Measurements from ENCODE around the gene SLC25A38.

Gene SLC25A38

DNA sequence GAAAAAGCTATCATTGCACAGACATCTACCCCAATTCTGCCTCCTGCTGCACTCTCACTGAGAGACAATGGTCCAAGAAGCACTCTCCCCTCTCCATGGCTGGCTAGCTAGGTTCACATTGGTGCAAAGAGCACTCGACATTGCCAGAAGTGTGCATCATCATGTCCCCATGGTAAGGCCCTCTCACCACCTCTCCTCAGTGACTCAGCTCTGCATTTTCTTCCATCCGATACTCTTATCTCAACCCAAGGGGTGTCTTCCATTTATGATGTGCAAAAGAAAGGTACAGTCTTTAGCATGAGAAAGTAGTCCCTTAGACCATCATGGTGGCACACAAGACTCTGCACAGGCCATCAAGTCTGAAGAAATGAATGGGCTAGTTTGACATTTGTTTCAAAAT is 37.4 kb downstream of the SLC25A38 start:
- no peaks in the 10 kb centered on the region for H3K36me3 ChIP-seq (ENCODE audit: low read depth)

DNA sequence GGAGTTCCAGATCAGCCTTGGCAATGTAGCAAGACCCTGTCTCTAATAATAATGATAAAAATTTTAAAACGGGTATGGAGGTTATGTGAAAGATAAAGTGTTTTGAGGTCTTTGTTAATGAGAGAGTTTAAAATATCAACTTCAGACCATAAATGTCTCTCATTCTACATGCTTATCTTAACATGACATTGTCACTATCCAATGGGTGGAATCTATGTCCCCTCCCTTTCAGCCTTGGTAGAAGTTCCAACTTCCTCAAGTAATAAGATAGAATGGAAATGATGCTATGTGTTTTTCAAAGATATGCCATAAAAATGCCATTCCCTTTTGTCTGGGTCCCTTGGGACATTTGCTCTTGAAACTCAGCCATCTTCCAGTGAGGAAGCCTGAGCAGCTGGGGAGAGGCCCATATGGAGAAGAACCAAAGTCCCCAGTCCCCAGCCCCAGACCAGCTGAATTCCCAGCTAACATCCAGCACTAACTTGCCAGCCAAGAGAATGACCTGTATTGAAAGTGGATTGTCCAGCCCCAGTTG is 40.3 kb downstream of the SLC25A38 start:
- ATAC-seq (ENCODE audit: low read depth) (no peak), DNase-seq (ENCODE audit: low spot score) (no peak)
- Histone ChIP-seq H3K27ac (ENCODE audit: poor library complexity, severe bottlenecking) (no peak overlapping the region), H3K9me3 (ENCODE audit: severe bottlenecking) (no peaks in the 10 kb centered on the region), H3K27me3 (ENCODE audit: insufficient read depth, poor library complexity, severe bottlenecking) (no peaks in the 10 kb centered on the region), H3K4me3 (ENCODE audit: severe bottlenecking) (no peak overlapping the region), H3K36me3 (ENCODE audit: low read depth) (no peaks in the 10 kb centered on the region), H3K4me1 (ENCODE audit: insufficient read depth, poor library complexity, severe bottlenecking) (no peaks in the 10 kb centered on the region)
- TF ChIP-seq, protein P1, sequence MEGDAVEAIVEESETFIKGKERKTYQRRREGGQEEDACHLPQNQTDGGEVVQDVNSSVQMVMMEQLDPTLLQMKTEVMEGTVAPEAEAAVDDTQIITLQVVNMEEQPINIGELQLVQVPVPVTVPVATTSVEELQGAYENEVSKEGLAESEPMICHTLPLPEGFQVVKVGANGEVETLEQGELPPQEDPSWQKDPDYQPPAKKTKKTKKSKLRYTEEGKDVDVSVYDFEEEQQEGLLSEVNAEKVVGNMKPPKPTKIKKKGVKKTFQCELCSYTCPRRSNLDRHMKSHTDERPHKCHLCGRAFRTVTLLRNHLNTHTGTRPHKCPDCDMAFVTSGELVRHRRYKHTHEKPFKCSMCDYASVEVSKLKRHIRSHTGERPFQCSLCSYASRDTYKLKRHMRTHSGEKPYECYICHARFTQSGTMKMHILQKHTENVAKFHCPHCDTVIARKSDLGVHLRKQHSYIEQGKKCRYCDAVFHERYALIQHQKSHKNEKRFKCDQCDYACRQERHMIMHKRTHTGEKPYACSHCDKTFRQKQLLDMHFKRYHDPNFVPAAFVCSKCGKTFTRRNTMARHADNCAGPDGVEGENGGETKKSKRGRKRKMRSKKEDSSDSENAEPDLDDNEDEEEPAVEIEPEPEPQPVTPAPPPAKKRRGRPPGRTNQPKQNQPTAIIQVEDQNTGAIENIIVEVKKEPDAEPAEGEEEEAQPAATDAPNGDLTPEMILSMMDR (IDR thresholded peaks at IDR 0.05; ENCODE audit: poor library complexity, severe bottlenecking), result no peak

More for the DNA sequence above, 37.4 kb downstream of the SLC25A38 start:
- no peak for ATAC-seq (ENCODE audit: low read depth)
- Histone ChIP-seq H3K4me1 (ENCODE audit: insufficient read depth, poor library complexity, severe bottlenecking) (no peaks in the 10 kb centered on the region), H3K27ac (ENCODE audit: poor library complexity, severe bottlenecking) (no peak overlapping the region), H3K9me3 (ENCODE audit: severe bottlenecking) (no peaks in the 10 kb centered on the region), H3K4me3 (ENCODE audit: severe bottlenecking) (no peak overlapping the region), H3K27me3 (ENCODE audit: insufficient read depth, poor library complexity, severe bottlenecking) (no peaks in the 10 kb centered on the region)
- TF ChIP-seq, protein P1 (IDR thresholded peaks at IDR 0.05; ENCODE audit: poor library complexity, severe bottlenecking), result no peak
- no peak for DNase-seq (ENCODE audit: low spot score)

DNA sequence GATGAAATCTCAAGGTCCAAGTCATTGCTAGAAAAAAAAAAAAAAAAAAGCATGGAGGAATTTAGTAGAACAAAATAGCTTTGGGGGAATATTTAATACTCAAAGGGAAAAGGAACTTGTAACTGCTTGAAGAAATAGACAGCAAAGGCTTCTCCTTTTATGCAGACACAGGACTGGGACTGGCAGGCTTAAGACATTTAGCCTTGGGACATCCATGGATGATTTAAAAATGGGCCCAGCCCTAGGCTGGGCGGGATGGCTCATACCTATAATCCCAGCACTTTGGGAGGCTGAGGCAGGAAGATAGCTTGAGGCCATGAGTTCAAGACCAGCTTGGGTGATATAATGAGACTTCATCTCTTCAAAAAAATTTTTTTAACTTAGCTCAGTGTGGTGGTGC is 43.1 kb downstream of the SLC25A38 start:
- TF ChIP-seq, protein P1 (IDR thresholded peaks at IDR 0.05; ENCODE audit: poor library complexity, severe bottlenecking), result no peak
- no peak for DNase-seq (ENCODE audit: low spot score)
- no peaks in the 10 kb centered on the region for H3K27me3 ChIP-seq (ENCODE audit: insufficient read depth, poor library complexity, severe bottlenecking)
- no peaks in the 10 kb centered on the region for H3K36me3 ChIP-seq (ENCODE audit: low read depth)
- H3K4me3 ChIP-seq (ENCODE audit: severe bottlenecking), result no peak overlapping the region
- no peak overlapping the region for H3K27ac ChIP-seq (ENCODE audit: poor library complexity, severe bottlenecking)
- H3K9me3 ChIP-seq (ENCODE audit: severe bottlenecking), result no peaks in the 10 kb centered on the region
- no peaks in the 10 kb centered on the region for H3K4me1 ChIP-seq (ENCODE audit: insufficient read depth, poor library complexity, severe bottlenecking)
- ATAC-seq (ENCODE audit: low read depth), result no peak

DNA sequence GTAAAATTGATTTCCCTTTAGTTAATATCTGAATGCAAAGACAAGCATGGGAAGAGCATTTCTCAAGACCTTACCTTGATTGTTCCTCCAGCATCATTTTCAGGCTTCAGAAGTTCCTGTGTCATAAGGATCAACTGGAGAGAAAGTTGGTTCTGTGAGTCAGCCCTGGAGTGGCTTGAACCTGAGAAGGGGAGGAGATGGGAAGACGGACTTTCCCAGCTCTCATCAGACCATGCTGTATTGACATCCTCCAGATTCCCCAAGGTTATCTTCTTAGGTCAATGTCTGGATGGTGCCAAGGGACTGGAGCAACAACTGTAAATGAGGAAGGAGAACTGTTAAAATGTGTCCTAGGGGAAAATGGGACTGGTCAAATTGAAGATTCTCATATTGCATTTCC is 44.3 kb downstream of the SLC25A38 start:
- TF ChIP-seq, protein P1 (IDR thresholded peaks at IDR 0.05; ENCODE audit: poor library complexity, severe bottlenecking), result no peak
- no peak for DNase-seq (ENCODE audit: low spot score)
- ATAC-seq (ENCODE audit: low read depth), result no peak
- Histone ChIP-seq H3K27ac (ENCODE audit: poor library complexity, severe bottlenecking) (no peak overlapping the region), H3K27me3 (ENCODE audit: insufficient read depth, poor library complexity, severe bottlenecking) (no peaks in the 10 kb centered on the region), H3K4me3 (ENCODE audit: severe bottlenecking) (no peak overlapping the region), H3K9me3 (ENCODE audit: severe bottlenecking) (no peaks in the 10 kb centered on the region), H3K4me1 (ENCODE audit: insufficient read depth, poor library complexity, severe bottlenecking) (no peaks in the 10 kb centered on the region), H3K36me3 (ENCODE audit: low read depth) (no peaks in the 10 kb centered on the region)

DNA sequence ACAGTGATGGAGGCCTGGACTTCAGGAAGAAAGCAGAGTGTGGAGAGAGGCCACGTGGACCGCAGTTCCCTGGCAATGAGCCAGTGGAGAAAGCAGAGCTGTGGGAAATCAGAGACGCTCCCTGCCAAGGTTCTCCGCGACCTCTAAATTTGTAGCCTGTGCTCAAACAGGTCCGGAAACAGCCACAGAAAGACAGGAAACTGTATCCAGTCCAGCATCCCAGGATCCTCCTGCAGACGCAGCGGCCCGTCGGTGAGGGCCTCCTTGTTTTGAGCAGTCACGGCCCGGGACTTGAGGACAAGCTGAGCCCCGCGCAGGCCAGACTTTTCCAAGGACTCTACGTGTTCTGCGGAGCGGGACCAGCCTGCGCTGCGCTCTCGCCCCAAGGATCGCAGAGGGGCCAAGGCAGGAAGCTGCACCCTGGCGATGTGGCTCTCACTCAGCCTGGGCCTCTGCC is 45.6 kb downstream of the SLC25A38 start:
- Histone ChIP-seq H3K27ac (ENCODE audit: poor library complexity, severe bottlenecking) (no peak overlapping the region), H3K4me3 (ENCODE audit: severe bottlenecking) (no peak overlapping the region), H3K4me1 (ENCODE audit: insufficient read depth, poor library complexity, severe bottlenecking) (no peaks in the 10 kb centered on the region), H3K27me3 (ENCODE audit: insufficient read depth, poor library complexity, severe bottlenecking) (no peaks in the 10 kb centered on the region), H3K9me3 (ENCODE audit: severe bottlenecking) (no peaks in the 10 kb centered on the region), H3K36me3 (ENCODE audit: low read depth) (no peaks in the 10 kb centered on the region)
- DNase-seq (ENCODE audit: low spot score), result no peak
- ATAC-seq (ENCODE audit: low read depth), result no peak
- TF ChIP-seq, protein P1 (IDR thresholded peaks at IDR 0.05; ENCODE audit: poor library complexity, severe bottlenecking), result no peak
